Fibroblast of skin of abdomen (primary cell): ENCODE results near the gene CYS1.

Source experiments
- DNase-seq: peaks from one replicate; pipeline ENCODE4 v3.0.0-alpha.2; 2013

Gene CYS1

GRCh38 chr2:10071595-10071994, 8.6 kb downstream of the CYS1 start:
- DNase-seq = no peak

GRCh38 chr2:10071176-10071575, 9.0 kb downstream of the CYS1 start:
- no peak for DNase-seq

- DNase-seq = no peak
Measured at GRCh38 chr2:10067881-10068280, 12.3 kb downstream of the CYS1 start.

- DNase-seq = no peak
Measured at GRCh38 chr2:10067330-10067729, 12.9 kb downstream of the CYS1 start.

- no peak for DNase-seq
Measured at GRCh38 chr2:10065773-10066055, 14.5 kb downstream of the CYS1 start.

GRCh38 chr2:10064932-10065772, 15.1 kb downstream of the CYS1 start:
- no peak for DNase-seq

GRCh38 chr2:10063566-10063965, 16.6 kb downstream of the CYS1 start:
- DNase-seq = no peak

GRCh38 chr2:10062931-10063365, 17.3 kb downstream of the CYS1 start:
- no peak for DNase-seq

- no peak for DNase-seq
Measured at GRCh38 chr2:10061221-10061925, 18.8 kb downstream of the CYS1 start.

- no peak for DNase-seq
Measured at GRCh38 chr2:10059552-10060335, 20.5 kb downstream of the CYS1 start.

GRCh38 chr2:10059016-10059351, 21.2 kb downstream of the CYS1 start:
- no peak for DNase-seq

- DNase-seq = no peak
Measured at GRCh38 chr2:10058251-10059015, 21.8 kb downstream of the CYS1 start.

GRCh38 chr2:10057231-10058107, 22.7 kb downstream of the CYS1 start:
- peak; percentile 52 for DNase-seq

- no peak for DNase-seq
Measured at GRCh38 chr2:10056439-10056838, 23.8 kb downstream of the CYS1 start.

GRCh38 chr2:10054976-10055375, 25.2 kb downstream of the CYS1 start:
- no peak for DNase-seq

- DNase-seq = no peak
Measured at GRCh38 chr2:10054424-10054823, 25.8 kb downstream of the CYS1 start.

GRCh38 chr2:10053351-10053750, 26.9 kb downstream of the CYS1 start:
- no peak for DNase-seq

GRCh38 chr2:10052216-10052615, 28.0 kb downstream of the CYS1 start:
- no peak for DNase-seq

GRCh38 chr2:10048501-10049171, 31.6 kb downstream of the CYS1 start:
- DNase-seq = peak; percentile 59

GRCh38 chr2:10047616-10048500, 32.4 kb downstream of the CYS1 start:
- no peak for DNase-seq
